ENCODE results near the gene SLC3A2. TPM values are rescaled to one million over a fixed set of nuclear protein-coding genes. Genes with fewer than 3 reads are reported as not detected.
A peak's percentile ranks its signal among the peaks of the same experiment; 100 is the strongest.

The SLC3A2 gene
- total RNA-seq, 2 experiments from 2014 or later, result 231 to 234 TPM

- no peaks in the 10 kb centered on the region for H3K36me3 ChIP-seq (ENCODE audit: insufficient read depth, low read length)
- Mint-ChIP-seq H3K27me3 (no peaks in the 10 kb centered on the region), H3K27ac (no peak overlapping the region), H3K36me3 (ENCODE audit: low read depth) (peaks cover 24% of the 10 kb centered on the region), H3K4me3 (no peak overlapping the region), H3K4me1 (ENCODE audit: low read depth) (peaks cover 18% of the 10 kb centered on the region), H3K9me3 (no peaks in the 10 kb centered on the region)
- ChIA-PET POLR2A (no interaction called here), CTCF (no interaction called here)
- DNase-seq (no peak), ATAC-seq (ENCODE audit: poor library complexity) (no peak)
- H3K27me3 ChIP-seq (ENCODE audit: control insufficient read depth in 1 of 2, insufficient read depth in 2 of 2, low read length in 2 of 2), result no peaks in the 10 kb centered on the region
- H3K9me3 ChIP-seq (ENCODE audit: control insufficient read depth in 1 of 2, insufficient read depth in 1 of 2, low read length in 2 of 2), result no peaks in the 10 kb centered on the region
- H3K4me3 ChIP-seq (ENCODE audit: low read length), result no peak overlapping the region
- TF ChIP-seq CTCF (IDR thresholded peaks at IDR 0.05), result no peak
- H3K4me1 ChIP-seq (ENCODE audit: insufficient read depth, low read length), result peaks cover 16% of the 10 kb centered on the region
- H3K27ac ChIP-seq (ENCODE audit: low read depth in 1 of 2, low read length in 2 of 2), result no peak overlapping the region
- intact Hi-C loops (cut with DNase I, micrococcal nuclease), result no loop called here
These were observed 4.0 kb upstream of the SLC3A2 start for GRCh38 chr11:62876712-62877111.

- DNase-seq, result no peak
- H3K4me3 ChIP-seq (ENCODE audit: low read length), result no peak overlapping the region
These were observed 1.3 kb upstream of the SLC3A2 start for GRCh38 chr11:62879235-62879978.

More at GRCh38 chr11:62879235-62879978, 1.3 kb upstream of the SLC3A2 start:
- Mint-ChIP-seq H3K27ac (peak overlapping the region; percentile 100), H3K36me3 (ENCODE audit: low read depth) (peaks cover 45% of the 10 kb centered on the region), H3K4me3 (peak overlapping the region; percentile 93), H3K4me1 (ENCODE audit: low read depth) (peaks cover 44% of the 10 kb centered on the region), H3K9me3 (no peaks in the 10 kb centered on the region), H3K27me3 (no peaks in the 10 kb centered on the region)
- POLR2A ChIA-PET, result interaction anchor here (1.2 to 3.9 kb wide), 3 partner anchors 24 to 281 kb away, joined by 3 to 78 read pairs (median 44); partner anchors contain the start of gene TMEM179B
- Histone ChIP-seq H3K36me3 (ENCODE audit: insufficient read depth, low read length) (peaks cover 20% of the 10 kb centered on the region), H3K27me3 (ENCODE audit: control insufficient read depth in 1 of 2, insufficient read depth in 2 of 2, low read length in 2 of 2) (no peaks in the 10 kb centered on the region), H3K9me3 (ENCODE audit: control insufficient read depth in 1 of 2, insufficient read depth in 1 of 2, low read length in 2 of 2) (no peaks in the 10 kb centered on the region), H3K27ac (ENCODE audit: low read depth in 1 of 2, low read length in 2 of 2) (no peak overlapping the region), H3K4me1 (ENCODE audit: insufficient read depth, low read length) (peaks cover 41% of the 10 kb centered on the region)
- no peak for ATAC-seq (ENCODE audit: poor library complexity)
- intact Hi-C loops (cut with DNase I, micrococcal nuclease), result no loop called here
- no peak for TF ChIP-seq CTCF (IDR thresholded peaks at IDR 0.05)
- CTCF ChIA-PET, result interaction anchor here (0.6 to 3.6 kb wide), 2 partner anchors 93 to 560 kb away, joined by 3 to 35 read pairs; partner anchors contain the start of gene TMEM179B

Measured in CD4-positive, alpha-beta T cell (primary cell).